Stimulated activated CD8-positive, alpha-beta memory T cell treated with anti-CD3 and anti-CD28 coated beads, Interleukin-7, amount 100 ng/mL, for 48 hours (primary cell): ENCODE data around the gene TRPC1.
"Not testable (repeated sequence)": the region's sequence is repeated elsewhere in the genome, so short reads cannot be mapped to it uniquely, and the experiment has no call there.

Experiments
- DNase-seq, 2 donors: peaks; one replicate each; pipeline ENCODE4 v3.0.0-alpha.2; 2020; ENCODE audit warnings: low read depth in 1 of 2; ENCODE audit errors: extremely low read depth in 1 of 2

Gene TRPC1

GRCh38 chr3:142723968-142724681 lies at the start of gene TRPC1:
TSS of gene TRPC1 (plus strand) at chr3:142724034. CDS start at chr3:142724560, 526 bp downstream.
- DNase-seq = peak; percentile 44 to 55

GRCh38 chr3:142676151-142676550 lies 47.7 kb upstream of the TRPC1 start:
- DNase-seq = no peak

GRCh38 chr3:142680710-142681109 lies 43.1 kb upstream of the TRPC1 start:
- no peak for DNase-seq

- DNase-seq = no peak
Observed at GRCh38 chr3:142690613-142691012, 33.2 kb upstream of the TRPC1 start.

GRCh38 chr3:142691527-142691926 lies 32.3 kb upstream of the TRPC1 start:
- no peak for DNase-seq

- DNase-seq = no peak
Observed at GRCh38 chr3:142693136-142693853, 30.5 kb upstream of the TRPC1 start.

GRCh38 chr3:142694225-142694624 lies 29.6 kb upstream of the TRPC1 start:
- DNase-seq = no peak

GRCh38 chr3:142705198-142705597 lies 18.6 kb upstream of the TRPC1 start:
- no peak for DNase-seq

- no peak for DNase-seq
Observed at GRCh38 chr3:142706321-142707127, 17.3 kb upstream of the TRPC1 start.

- no peak for DNase-seq
Observed at GRCh38 chr3:142709207-142709606, 14.6 kb upstream of the TRPC1 start.

GRCh38 chr3:142714882-142715281 lies 9.0 kb upstream of the TRPC1 start:
- DNase-seq = not testable (repeated sequence)

- DNase-seq = no peak
Observed at GRCh38 chr3:142716102-142716501, 7.7 kb upstream of the TRPC1 start.

GRCh38 chr3:142723665-142723967 lies 218 bp upstream of the TRPC1 start:
- no peak for DNase-seq

- peak in 1 of 2 donors; percentile 2 for DNase-seq
Observed at GRCh38 chr3:142724682-142725356, 985 bp downstream of the TRPC1 start.

GRCh38 chr3:142725357-142725739 lies 1.5 kb downstream of the TRPC1 start:
- no peak for DNase-seq

GRCh38 chr3:142726017-142726416 lies 2.2 kb downstream of the TRPC1 start:
- DNase-seq = no peak

GRCh38 chr3:142732066-142732465 lies 8.2 kb downstream of the TRPC1 start:
- DNase-seq = no peak

GRCh38 chr3:142734834-142735233 lies 11.0 kb downstream of the TRPC1 start:
- no peak for DNase-seq

- DNase-seq = no peak
Observed at GRCh38 chr3:142735462-142735861, 11.6 kb downstream of the TRPC1 start.

GRCh38 chr3:142738396-142738795 lies 14.6 kb downstream of the TRPC1 start:
- DNase-seq = no peak

- DNase-seq = no peak
Observed at GRCh38 chr3:142746646-142747045, 22.8 kb downstream of the TRPC1 start.
